A549 (cell line): Measurements from ENCODE around the gene CCDC170. TPM values are rescaled to one million over a fixed set of nuclear protein-coding genes. Genes with fewer than 3 reads are reported as not detected.

Experiments
- ATAC-seq, 2 experiments: fragments of 200-7000 bp in 1 of 2; fragments of >200 bp in 1 of 2; cut with Nextera tagmentation in 1 of 2; cut with Tn5 transposase in 1 of 2; 3 replicates each; pipeline versions ENCODE4 v1.8.0 to v1.9.1; 2018 to 2020; ENCODE audit warnings: mild to moderate bottlenecking in 1 of 2, moderate library complexity in 1 of 2
- CTCF ChIA-PET: fragments of 300-600 bp; sonication (Branson Sonifier 250); formaldehyde crosslinking; extraction: SDS; loops from one replicate; lab custom pipeline; 2021; ENCODE audit warnings: antibody characterized with exemption, inconsistent platforms; lab: Yijun Ruan, JAX
- POLR2A ChIA-PET: fragments of 350-600 bp; formaldehyde crosslinking; extraction: SDS; loops from one replicate; lab custom pipeline; 2021; ENCODE audit warnings: antibody characterized with exemption, inconsistent platforms; lab: Yijun Ruan, JAX
- DNase-seq, 2 experiments: peaks; one replicate each; pipeline versions ENCODE4 v3.0.0 to v3.0.0-alpha.2; 2011 to 2016; ENCODE audit warnings: low read depth in 1 of 2, low spot score in 1 of 2
- FAIRE-seq: peaks from 2 replicates; lab custom pipeline; 2011; peaks lifted over from hg19 to GRCh38; lab: Jason Lieb, UNC
- H3K27ac ChIP-seq, 2 experiments: fragments of >200 bp; sonication (Bioruptor Twin); formaldehyde crosslinking; 3 replicates each; pipeline ENCODE4 v1.5.1; 2016 to 2017
- H3K4me1 ChIP-seq: fragments of >200 bp; sonication (Bioruptor Twin); formaldehyde crosslinking; 3 replicates; pipeline ENCODE4 v1.6.1; 2016
- H3K4me2 ChIP-seq: fragments of >200 bp; sonication (Bioruptor Twin); formaldehyde crosslinking; 3 replicates; pipeline ENCODE4 v1.6.1; 2016
- H3K4me3 ChIP-seq: fragments of >200 bp; sonication (Bioruptor Twin); formaldehyde crosslinking; 3 replicates; pipeline ENCODE4 v1.5.1; 2016
- H3K9me3 ChIP-seq: fragments of >200 bp; sonication (Bioruptor Twin); formaldehyde crosslinking; 3 replicates; pipeline ENCODE4 v1.6.1; 2016
- CBX2 ChIP-seq: fragments of 200-600 bp; sonication (generic); IDR thresholded peaks from 2 replicates; pipeline ENCODE4 v1.6.1; 2016; ENCODE audit warnings: low read depth, mild to moderate bottlenecking, borderline replicate concordance
- FOXS1 ChIP-seq: fragments of 250-450 bp; sonication (Bioruptor Pico); IDR thresholded peaks from 2 replicates; pipeline ENCODE4 v1.5.0; 2020; ENCODE audit warnings: mild to moderate bottlenecking, moderate library complexity
- HES2 ChIP-seq: fragments of >200 bp; sonication (Bioruptor Twin); formaldehyde crosslinking; IDR thresholded peaks from 2 replicates; pipeline ENCODE4 v1.6.1; 2016
- HEYL ChIP-seq: fragments of 250-450 bp; sonication (Bioruptor Pico); IDR thresholded peaks from 2 replicates; pipeline ENCODE4 v1.8.0; 2021; ENCODE audit warnings: mild to moderate bottlenecking, moderate library complexity
- HOXA7 ChIP-seq: fragments of 250-450 bp; sonication (Bioruptor Pico); IDR thresholded peaks from 2 replicates; pipeline ENCODE4 v1.5.0; 2020; ENCODE audit warnings: mild to moderate bottlenecking, moderate library complexity
- MAFK ChIP-seq: fragments of 450-650 bp; IDR thresholded peaks from 2 replicates; pipeline ENCODE4 v1.6.1; 2014; ENCODE audit not compliant: partially characterized antibody
- NR3C1 ChIP-seq: fragments of >200 bp; sonication (Bioruptor Twin); formaldehyde crosslinking; IDR thresholded peaks from 3 replicates; pipeline ENCODE4 v1.6.1; 2017
- POLR2AphosphoS2 ChIP-seq: conservative IDR thresholded peaks from 2 replicates; pipeline ENCODE4 v1.6.1; 2012; ENCODE audit warnings: low read length, improper control_type of control experiment, inconsistent platforms
- RARB ChIP-seq: fragments of 250-450 bp; sonication (Bioruptor Pico); IDR thresholded peaks from 2 replicates; pipeline ENCODE4 v1.8.0; 2021; ENCODE audit warnings: mild to moderate bottlenecking, moderate library complexity
- RCOR1 ChIP-seq: fragments of 150-350 bp; IDR thresholded peaks from 2 replicates; pipeline ENCODE4 v1.6.1; 2014; ENCODE audit warnings: antibody characterized with exemption, low read length, low read depth
- SMC3 ChIP-seq: fragments of >200 bp; sonication (Bioruptor Twin); formaldehyde crosslinking; IDR thresholded peaks from 3 replicates; pipeline ENCODE4 v1.6.1; 2018; ENCODE audit warnings: inconsistent platforms
- SREBF2 ChIP-seq: fragments of 450-650 bp; IDR thresholded peaks from 2 replicates; pipeline ENCODE4 v1.6.1; 2014; ENCODE audit warnings: mild to moderate bottlenecking, moderate library complexity
- TFCP2L1 ChIP-seq: fragments of 250-450 bp; sonication (Bioruptor Pico); IDR thresholded peaks from 2 replicates; pipeline ENCODE4 v1.5.0; 2021; ENCODE audit warnings: mild to moderate bottlenecking
- ZFP36 ChIP-seq: fragments of 450-650 bp; IDR thresholded peaks from 2 replicates; pipeline ENCODE4 v1.6.1; 2014; ENCODE audit warnings: borderline replicate concordance; ENCODE audit not compliant: partially characterized antibody
- ZNF302 ChIP-seq: fragments of 250-450 bp; sonication (Bioruptor Pico); IDR thresholded peaks from 2 replicates; pipeline ENCODE4 v1.9.0; 2021; ENCODE audit warnings: inconsistent platforms, mild to moderate bottlenecking, moderate library complexity
- WGBS: methylation state at CpG from one replicate; pipeline ENCODE4 v1.1.6; 2017; ENCODE audit errors: missing lambda C conversion rate; 5-methylcytosine and 5-hydroxymethylcytosine counted together
- polyA plus RNA-seq, 4 experiments: library from polyadenylated mRNA; depleted of rRNA in 3 of 4; stranded (reverse); fragments of >200 nt; fragmentation: RNase III in 1 of 4; extraction: RNeasy Plus Mini Kit Qiagen cat#74134 plus additional on column Dnase treatment in 1 of 4; gene quantifications; 2 replicates in 3 of 4; 3 replicates in 1 of 4; pipeline ENCODE4 v1.2.3, GENCODE V29; 2011 to 2017
- small RNA-seq, 6 experiments: library from RNA; depleted of rRNA; stranded (forward); fragments of <200 nt; gene quantifications; one replicate each; pipeline ENCODE3, GENCODE V24; 2012

CCDC170 gene
- polyA plus RNA-seq, 2 of the 4 experiments (the other 2 are of a cell fraction), result 0.09 to 0.61 TPM

- Histone ChIP-seq H3K9me3 (no peaks in the 10 kb centered on the region), H3K4me1 (peaks cover 18% of the 10 kb centered on the region), H3K4me2 (no peak overlapping the region), H3K27ac (no peak overlapping the region), H3K4me3 (no peak overlapping the region)
- WGBS, result 73% methylated on average over 2 of the region's 2 CpGs
- DNase-seq (no peak), ATAC-seq (no peak), FAIRE-seq (no peak)
- TF ChIP-seq NR3C1, result no peak
- TF ChIP-seq CBX2, result no peak
- CTCF ChIA-PET, result no interaction called here
- POLR2A ChIA-PET, result no interaction called here
Observed at GRCh38 chr6:151666526-151666925, 172.7 kb downstream of the CCDC170 start.

- H3K27ac ChIP-seq, result peak overlapping the region; percentile 81 to 90
- TF ChIP-seq ZFP36 (no peak), ZNF302 (CRISPR knock-in tag) (no peak), RARB (CRISPR knock-in tag) (no peak), HEYL (CRISPR knock-in tag) (no peak), SMC3 (no peak), HES2 (no peak), FOXS1 (CRISPR knock-in tag) (no peak), HOXA7 (CRISPR knock-in tag) (no peak), MAFK (no peak), SREBF2 (no peak)
- TF ChIP-seq, all 56 proteins: peak for 0
- H3K4me3 ChIP-seq, result peak overlapping the region; percentile 17; the same call in 1 of the 3 replicates
- ChIA-PET POLR2A (interaction anchor here (0.5 to 0.6 kb wide), 2 partner anchors 131 to 136 kb away, joined by 4 read pairs; no protein-coding TSS in a partner anchor), CTCF (interaction anchor here (1.2 kb wide), 1 partner anchor 12 kb away, joined by 5 read pairs; no protein-coding TSS in a partner anchor)
- no peaks in the 10 kb centered on the region for H3K9me3 ChIP-seq
- FAIRE-seq, result no peak
- no peak for DNase-seq
- H3K4me1 ChIP-seq, result peaks cover 18% of the 10 kb centered on the region
- ATAC-seq, result no peak
- WGBS, result 53% methylated on average over 3 of the region's 3 CpGs
- H3K4me2 ChIP-seq, result peak overlapping the region; percentile 73
Observed at GRCh38 chr6:151669208-151669560, 175.4 kb downstream of the CCDC170 start.

GRCh38 chr6:151670116-151670515 is 176.3 kb downstream of the CCDC170 start:
- CTCF ChIA-PET, result no interaction called here
- Histone ChIP-seq H3K4me3 (no peak overlapping the region), H3K4me2 (no peak overlapping the region)
- TF ChIP-seq POLR2AphosphoS2, result no peak
- no peak for TF ChIP-seq FOXS1 (CRISPR knock-in tag)
- no peak for TF ChIP-seq RCOR1
- no peak for TF ChIP-seq SMC3
- no peak for TF ChIP-seq TFCP2L1 (CRISPR knock-in tag)
- TF ChIP-seq, all 56 proteins: peak for 0
- WGBS, result 80% methylated on average over 8 of the region's 8 CpGs
- H3K4me1 ChIP-seq, result peaks cover 18% of the 10 kb centered on the region
- H3K27ac ChIP-seq, result peak overlapping the region in 1 of 2 experiments; percentile 90; a peak in 3 of 6 replicates
- FAIRE-seq (no peak), DNase-seq (no peak), ATAC-seq (no peak)
- no peaks in the 10 kb centered on the region for H3K9me3 ChIP-seq
- POLR2A ChIA-PET, result no interaction called here

Small RNA genes lying within 50 kb of the gene (small RNA-seq; reads per million reads assigned to genes)
- gene RNU6-813P, result 0 reads per million in 6 experiments

Other genes starting within 250 kb of the CCDC170 start
- 15.3 and 17.3 TPM in 2 replicates for gene ZBTB2, start 102.5 kb upstream of the CCDC170 start, polyA plus RNA-seq (2011; rRNA removed)
- gene ZBTB2, start 102.5 kb upstream of the CCDC170 start, polyA plus RNA-seq (2017; fragmentation: RNase III; extraction: RNeasy Plus Mini Kit Qiagen cat#74134 plus additional on column Dnase treatment), result 10.8 to 12.0 TPM (median 11.4 TPM) in 3 replicates
- 11.5 and 13.1 TPM in 2 replicates for gene RMND1, start 41.9 kb upstream of the CCDC170 start, polyA plus RNA-seq (2011; rRNA removed)
- gene RMND1, start 41.9 kb upstream of the CCDC170 start, polyA plus RNA-seq (2017; fragmentation: RNase III; extraction: RNeasy Plus Mini Kit Qiagen cat#74134 plus additional on column Dnase treatment), result 11.7 to 12.5 TPM (median 11.7 TPM) in 3 replicates